Kidney (tissue), 14 donors: Measurements from ENCODE around the gene PGLYRP1. TPM values are rescaled to one million over a fixed set of nuclear protein-coding genes. Genes with fewer than 3 reads are reported as not detected.

Experiments
- DNase-seq, 5 donors: peaks; one replicate each; pipeline ENCODE4 v3.0.0-alpha.2; 2013 to 2020
- FAIRE-seq: peaks from 2 replicates; lab custom pipeline; 2012; peaks lifted over from hg19 to GRCh38; lab: Jason Lieb, UNC
- H3K27ac ChIP-seq, 2 donors: one replicate each; pipeline ENCODE4 v1.7.0; 2013; ENCODE audit warnings: low read depth in 2 of 2, low read length in 2 of 2, inconsistent platforms in 1 of 2
- H3K27me3 ChIP-seq: one replicate; pipeline ENCODE4 v1.7.1; 2013; ENCODE audit warnings: low read length, inconsistent platforms; ENCODE audit not compliant: control insufficient read depth, insufficient read depth
- H3K36me3 ChIP-seq, 3 donors: one replicate each; pipeline versions ENCODE4 v1.7.0 to v1.7.1; 2013; ENCODE audit warnings: low read length in 3 of 3, control low read depth in 1 of 3, inconsistent platforms in 1 of 3; ENCODE audit not compliant: insufficient read depth in 3 of 3, control insufficient read depth in 2 of 3
- H3K4me1 ChIP-seq, 3 donors: one replicate each; pipeline versions ENCODE4 v1.7.0 to v1.7.1; 2013; ENCODE audit warnings: low read length in 3 of 3, inconsistent platforms in 1 of 3, low read depth in 1 of 3; ENCODE audit not compliant: control insufficient read depth in 2 of 3, insufficient read depth in 2 of 3
- H3K4me3 ChIP-seq, 3 donors: one replicate each; pipeline versions ENCODE4 v1.7.0 to v1.8.1; 2013; ENCODE audit warnings: low read length in 3 of 3, control low read depth in 1 of 3, inconsistent platforms in 1 of 3
- H3K9ac ChIP-seq, 3 donors: one replicate each; pipeline versions ENCODE4 v1.7.0 to v1.7.1; 2013; ENCODE audit warnings: low read length in 3 of 3, control low read depth in 1 of 3, inconsistent platforms in 1 of 3
- H3K9me3 ChIP-seq, 3 donors: one replicate each; pipeline versions ENCODE4 v1.7.0 to v1.7.1; 2013; ENCODE audit warnings: low read length in 3 of 3, control low read depth in 1 of 3, inconsistent platforms in 1 of 3; ENCODE audit not compliant: control insufficient read depth in 2 of 3, insufficient read depth in 1 of 3
- CTCF ChIP-seq: IDR thresholded peaks from 3 replicates; pipeline ENCODE4 v1.5.1; 2012; ENCODE audit warnings: mild to moderate bottlenecking, moderate library complexity, borderline replicate concordance; ENCODE audit not compliant: insufficient read depth; ENCODE audit errors: extremely low read depth
- intact Hi-C: fragments of 100-400 bp; cut with DNase I; formaldehyde crosslinking; loops from one replicate; pipeline ENCODE4 v1.11.1; 2022
- polyA plus RNA-seq: library from polyadenylated mRNA; stranded (reverse); fragments of 350-450 nt; fragmentation: Illumina TruSeq; extraction: RNeasy Lipid Tissue Mini Kit (QIAGEN cat#74804); gene quantifications from one replicate; pipeline ENCODE4 v1.2.3, GENCODE V29; 2014; ENCODE audit warnings: low read depth, low replicate concordance; ENCODE audit not compliant: insufficient read depth
- total RNA-seq: library from RNA; stranded (reverse); fragmentation: NEBNext Ultra II Directional; extraction: Animal tissue kit (Norgen Biotek cat#: 25700); gene quantifications from one replicate; pipeline ENCODE4 v1.2.1, GENCODE V29; 2021
- donor health status: control.
- donor health status: control.
- donor health status: control.
- donor health status: control.
- donor health status: control.
- donor health status: DM: yes; HTN: yes; CAD: no.
- donor health status: Normal renal cell carcinoma (clear cell type).

The PGLYRP1 gene
- total and polyA plus RNA-seq, 2 donors from 2014 or later: not detected

GRCh38 chr19:46067691-46068090 lies 44.8 kb upstream of the PGLYRP1 start:
- no peaks in the 10 kb centered on the region for H3K36me3 ChIP-seq
- no peak for FAIRE-seq
- H3K27ac ChIP-seq: no peak overlapping the region
- no peak overlapping the region for H3K4me3 ChIP-seq
- H3K9me3 ChIP-seq: no peaks in the 10 kb centered on the region
- DNase-seq: no peak
- no peak for TF ChIP-seq CTCF
- no peaks in the 10 kb centered on the region for H3K4me1 ChIP-seq
- no peaks in the 10 kb centered on the region for H3K27me3 ChIP-seq
- intact Hi-C loops: no loop called here
- H3K9ac ChIP-seq: no peak overlapping the region

DNA sequence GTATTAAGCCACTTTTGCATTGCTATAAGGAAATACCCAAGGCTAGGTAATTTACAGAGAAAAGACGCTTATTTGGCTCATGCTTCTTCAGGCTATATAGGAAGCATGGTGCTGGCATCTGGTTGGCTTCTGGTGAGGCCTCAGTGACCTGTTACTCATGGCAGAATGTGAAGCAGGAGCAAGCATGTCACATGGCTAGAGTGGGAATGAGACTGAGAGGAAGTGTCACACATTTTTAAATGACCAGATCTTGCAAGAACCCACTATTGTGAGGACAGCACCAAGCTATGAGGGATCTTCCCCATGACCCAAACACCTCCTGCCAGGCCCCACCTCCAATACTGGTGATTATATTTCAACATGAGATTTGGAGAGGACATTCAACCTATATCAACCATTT lies 43.6 kb upstream of the PGLYRP1 start:
- no peak overlapping the region for H3K9ac ChIP-seq
- H3K27ac ChIP-seq: no peak overlapping the region
- no peak for FAIRE-seq
- no peaks in the 10 kb centered on the region for H3K9me3 ChIP-seq
- intact Hi-C loops: no loop called here
- no peaks in the 10 kb centered on the region for H3K36me3 ChIP-seq
- H3K27me3 ChIP-seq: no peaks in the 10 kb centered on the region
- DNase-seq: no peak
- H3K4me1 ChIP-seq: no peaks in the 10 kb centered on the region
- H3K4me3 ChIP-seq: no peak overlapping the region
- TF ChIP-seq CTCF: no peak

DNA sequence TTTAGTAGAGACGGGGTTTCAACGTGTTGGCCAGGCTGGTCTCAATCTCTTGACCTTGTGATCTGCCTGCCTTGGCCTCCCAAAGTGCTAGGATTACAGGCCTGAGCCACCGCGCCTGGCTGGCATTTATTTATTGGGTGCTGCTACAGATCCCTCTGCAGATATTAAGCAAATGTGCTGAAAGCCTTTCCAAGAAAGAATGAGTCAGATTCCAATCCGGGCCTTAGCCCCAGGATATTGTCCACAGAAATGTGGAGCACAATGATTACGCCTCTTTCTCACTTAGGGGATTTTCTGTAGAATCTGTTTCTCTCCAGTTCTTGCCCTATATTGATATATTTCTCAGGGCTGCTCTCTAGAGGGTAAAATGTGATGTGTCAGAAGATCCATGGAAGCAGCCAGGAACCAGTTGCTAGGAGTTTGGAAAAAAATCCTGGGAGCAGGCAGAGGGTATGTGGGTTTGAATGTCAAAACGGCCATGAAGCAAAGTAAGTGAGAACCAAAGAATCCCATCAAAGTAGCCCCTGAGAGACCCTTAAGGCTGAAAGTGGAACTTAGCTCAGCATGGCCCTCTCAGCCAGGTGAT lies 42.7 kb upstream of the PGLYRP1 start:
- Histone ChIP-seq H3K9ac (no peak overlapping the region), H3K27ac (no peak overlapping the region), H3K4me3 (no peak overlapping the region), H3K27me3 (no peaks in the 10 kb centered on the region), H3K36me3 (no peaks in the 10 kb centered on the region), H3K9me3 (peaks cover 0 to 4% (median 0%) of the 10 kb centered on the region in 3 donors), H3K4me1 (no peaks in the 10 kb centered on the region)
- no peak for DNase-seq
- intact Hi-C loops: no loop called here
- FAIRE-seq: no peak
- TF ChIP-seq CTCF: no peak

DNA sequence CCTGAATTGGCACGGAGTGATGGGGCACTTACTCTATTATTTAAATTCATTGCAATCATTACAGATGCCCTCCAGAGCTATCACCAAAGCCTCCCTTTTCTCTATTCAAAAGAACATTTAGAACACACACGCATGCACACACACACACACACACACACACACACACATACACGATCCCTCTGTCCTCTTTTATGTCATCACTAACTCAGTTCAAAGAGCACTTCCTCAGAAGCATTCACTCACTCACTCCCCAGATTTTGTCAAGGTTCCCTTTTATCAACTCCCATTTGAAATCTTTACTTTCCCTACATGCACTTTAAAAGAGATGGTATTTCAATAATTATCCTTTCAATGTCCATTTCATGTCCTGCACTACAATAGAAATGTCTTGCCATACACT lies 40.3 kb upstream of the PGLYRP1 start:
- no peak overlapping the region for H3K27ac ChIP-seq
- no peak for FAIRE-seq
- H3K4me3 ChIP-seq: no peak overlapping the region
- H3K4me1 ChIP-seq: no peaks in the 10 kb centered on the region
- TF ChIP-seq CTCF: no peak
- no peaks in the 10 kb centered on the region for H3K27me3 ChIP-seq
- intact Hi-C loops: no loop called here
- H3K9ac ChIP-seq: no peak overlapping the region
- DNase-seq: no peak
- peaks cover 0 to 15% (median 0%) of the 10 kb centered on the region in 3 donors for H3K9me3 ChIP-seq
- no peaks in the 10 kb centered on the region for H3K36me3 ChIP-seq
